ENCODE measurements around the gene SLC6A6.

DNA sequence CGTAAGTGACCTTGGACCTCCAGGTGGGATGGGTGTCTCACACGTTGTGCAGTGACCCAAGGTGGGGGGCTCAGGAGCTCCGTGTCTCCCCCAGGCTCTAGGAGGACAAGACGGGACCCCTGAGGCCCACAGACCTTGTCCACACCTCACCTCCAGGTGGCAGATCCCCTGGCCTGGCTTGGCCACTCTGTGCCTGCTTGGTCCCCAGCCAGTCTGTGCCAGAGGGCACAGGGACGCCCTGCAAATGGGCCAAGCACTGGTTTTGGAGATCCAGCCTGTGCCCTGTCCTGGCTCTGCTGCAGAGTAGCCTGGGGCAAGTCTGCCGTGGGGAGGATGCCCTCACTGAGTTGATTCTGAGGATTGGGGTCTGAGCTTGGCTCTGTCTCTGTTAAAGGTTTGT lies 14.0 kb downstream of the SLC6A6 start:
- TF ChIP-seq, protein P1, sequence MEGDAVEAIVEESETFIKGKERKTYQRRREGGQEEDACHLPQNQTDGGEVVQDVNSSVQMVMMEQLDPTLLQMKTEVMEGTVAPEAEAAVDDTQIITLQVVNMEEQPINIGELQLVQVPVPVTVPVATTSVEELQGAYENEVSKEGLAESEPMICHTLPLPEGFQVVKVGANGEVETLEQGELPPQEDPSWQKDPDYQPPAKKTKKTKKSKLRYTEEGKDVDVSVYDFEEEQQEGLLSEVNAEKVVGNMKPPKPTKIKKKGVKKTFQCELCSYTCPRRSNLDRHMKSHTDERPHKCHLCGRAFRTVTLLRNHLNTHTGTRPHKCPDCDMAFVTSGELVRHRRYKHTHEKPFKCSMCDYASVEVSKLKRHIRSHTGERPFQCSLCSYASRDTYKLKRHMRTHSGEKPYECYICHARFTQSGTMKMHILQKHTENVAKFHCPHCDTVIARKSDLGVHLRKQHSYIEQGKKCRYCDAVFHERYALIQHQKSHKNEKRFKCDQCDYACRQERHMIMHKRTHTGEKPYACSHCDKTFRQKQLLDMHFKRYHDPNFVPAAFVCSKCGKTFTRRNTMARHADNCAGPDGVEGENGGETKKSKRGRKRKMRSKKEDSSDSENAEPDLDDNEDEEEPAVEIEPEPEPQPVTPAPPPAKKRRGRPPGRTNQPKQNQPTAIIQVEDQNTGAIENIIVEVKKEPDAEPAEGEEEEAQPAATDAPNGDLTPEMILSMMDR (conservative IDR thresholded peaks at IDR 0.05 in 1 of 2, IDR thresholded peaks at IDR 0.05 in 1 of 2; ENCODE audit: low read depth in 1 of 2, low read length in 2 of 2): no peak
- TF ChIP-seq EZH2 (IDR thresholded peaks at IDR 0.05; ENCODE audit: low read length, missing control alignments): no peak
